Activated T-helper 2 cell treated with anti-CD3 and anti-CD28 coated beads, Interferon-gamma antibody, Interleukin-2, Interleukin-4, amounts not matched to agents 10 μg/mL and 5 μg/mL and 100 μg/mL, durations not matched to agents 14 hours and 24 hours and 36 hours (primary cell): ENCODE measurements around the gene CEP72. TPM values are rescaled to one million over a fixed set of nuclear protein-coding genes. Genes with fewer than 3 reads are reported as not detected.
"Not testable (repeated sequence)": the region's sequence is repeated elsewhere in the genome, so short reads cannot be mapped to it uniquely, and the experiment has no call there.

Source experiments
- DNase-seq: peaks from one replicate; pipeline ENCODE4 v3.0.0; 2021; ENCODE audit warnings: low spot score
- H3K27ac Mint-ChIP-seq: one replicate; pipeline ENCODE4 v1.8.0; 2021; ENCODE audit warnings: mixed read lengths
- H3K27me3 Mint-ChIP-seq: one replicate; pipeline ENCODE4 v1.8.0; 2021; ENCODE audit warnings: low read depth, mixed read lengths
- H3K36me3 Mint-ChIP-seq: one replicate; pipeline ENCODE4 v1.8.0; 2021; ENCODE audit warnings: low read depth, mixed read lengths
- H3K4me1 Mint-ChIP-seq: one replicate; pipeline ENCODE4 v1.8.0; 2021; ENCODE audit warnings: low read depth, mixed read lengths
- H3K4me3 Mint-ChIP-seq: one replicate; pipeline ENCODE4 v1.8.0; 2021; ENCODE audit warnings: low read depth, mild to moderate bottlenecking, moderate library complexity, mixed read lengths
- H3K9me3 Mint-ChIP-seq: one replicate; pipeline ENCODE4 v1.8.0; 2021; ENCODE audit warnings: mixed read lengths
- intact Hi-C: fragments of 100-400 bp; cut with micrococcal nuclease; formaldehyde crosslinking; loops from one replicate; pipeline ENCODE4 v1.15.1; 2023
- total RNA-seq: library from RNA; stranded (reverse); gene quantifications from 2 replicates; pipeline ENCODE4 v1.2.3, GENCODE V29; 2022

CEP72 gene
- total RNA-seq, 1 donor from 2014 or later = 30.2 TPM

DNA sequence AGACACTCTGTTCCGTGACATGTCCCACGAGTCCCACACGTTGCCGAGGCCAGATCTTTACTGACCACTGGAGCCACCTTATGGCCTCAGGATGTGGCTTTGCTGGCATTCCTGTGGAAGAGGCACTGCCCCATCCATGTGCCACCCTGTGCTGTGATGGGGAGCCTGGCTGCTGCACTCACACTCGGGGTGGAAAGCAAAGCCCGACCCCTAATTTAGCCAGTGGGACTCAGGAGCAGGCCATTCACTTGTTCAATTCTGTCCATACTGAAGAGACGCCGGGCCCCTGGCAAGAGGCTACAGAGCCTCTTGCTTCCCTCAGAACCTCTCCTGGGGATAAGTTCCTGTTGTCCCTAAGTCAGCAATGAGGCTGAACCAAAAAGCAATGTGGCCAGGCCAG lies 18.6 kb upstream of the CEP72 start:
- H3K27ac Mint-ChIP-seq = no peak overlapping the region
- no peak overlapping the region for H3K4me3 Mint-ChIP-seq
- peaks cover 4% of the 10 kb centered on the region for H3K4me1 Mint-ChIP-seq
- H3K36me3 Mint-ChIP-seq = no peaks in the 10 kb centered on the region
- H3K27me3 Mint-ChIP-seq = peaks cover 48% of the 10 kb centered on the region
- no peak for DNase-seq
- H3K9me3 Mint-ChIP-seq = peaks cover 5% of the 10 kb centered on the region
- intact Hi-C loops = no loop called here

GRCh38 chr5:594226-594860 lies 17.8 kb upstream of the CEP72 start:
- no peak overlapping the region for H3K27ac Mint-ChIP-seq
- H3K9me3 Mint-ChIP-seq = peaks cover 5% of the 10 kb centered on the region
- H3K4me3 Mint-ChIP-seq = no peak overlapping the region
- peaks cover 52% of the 10 kb centered on the region for H3K27me3 Mint-ChIP-seq
- H3K36me3 Mint-ChIP-seq = no peaks in the 10 kb centered on the region
- no peak for DNase-seq
- intact Hi-C loops = no loop called here
- peaks cover 4% of the 10 kb centered on the region for H3K4me1 Mint-ChIP-seq

DNA sequence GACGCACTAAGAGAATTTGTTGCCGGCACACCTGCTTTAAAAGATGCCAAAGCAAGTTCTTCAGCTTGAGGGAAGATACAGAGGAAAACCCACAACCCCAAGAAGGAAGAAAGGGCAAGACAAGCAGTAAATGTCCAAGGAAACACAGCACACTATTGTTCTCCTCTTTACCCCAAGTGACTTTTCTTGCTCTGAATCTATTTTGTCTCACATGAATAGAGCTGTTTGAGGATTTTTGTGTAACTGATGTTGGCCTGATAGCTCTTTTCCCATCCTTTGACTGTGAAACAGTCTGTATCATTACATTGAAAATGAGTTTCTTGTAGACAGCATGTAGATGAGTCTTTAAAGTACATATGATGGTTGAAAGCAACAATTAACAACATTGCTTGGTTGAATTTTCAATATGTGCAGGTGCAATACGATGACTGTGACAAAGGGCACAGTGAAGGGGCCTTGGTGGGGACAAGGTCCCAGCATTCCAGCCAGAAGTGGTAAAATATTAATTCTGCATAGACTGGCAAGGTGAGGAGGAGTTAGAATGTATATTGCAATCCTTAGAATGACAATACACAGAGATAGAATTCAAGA lies 16.8 kb upstream of the CEP72 start:
- DNase-seq = no peak
- intact Hi-C loops = no loop called here
- H3K27ac Mint-ChIP-seq = no peak overlapping the region
- H3K9me3 Mint-ChIP-seq = no peaks in the 10 kb centered on the region
- H3K4me1 Mint-ChIP-seq = peaks cover 4% of the 10 kb centered on the region
- peaks cover 55% of the 10 kb centered on the region for H3K27me3 Mint-ChIP-seq
- H3K36me3 Mint-ChIP-seq = no peaks in the 10 kb centered on the region
- H3K4me3 Mint-ChIP-seq = no peak overlapping the region

DNA sequence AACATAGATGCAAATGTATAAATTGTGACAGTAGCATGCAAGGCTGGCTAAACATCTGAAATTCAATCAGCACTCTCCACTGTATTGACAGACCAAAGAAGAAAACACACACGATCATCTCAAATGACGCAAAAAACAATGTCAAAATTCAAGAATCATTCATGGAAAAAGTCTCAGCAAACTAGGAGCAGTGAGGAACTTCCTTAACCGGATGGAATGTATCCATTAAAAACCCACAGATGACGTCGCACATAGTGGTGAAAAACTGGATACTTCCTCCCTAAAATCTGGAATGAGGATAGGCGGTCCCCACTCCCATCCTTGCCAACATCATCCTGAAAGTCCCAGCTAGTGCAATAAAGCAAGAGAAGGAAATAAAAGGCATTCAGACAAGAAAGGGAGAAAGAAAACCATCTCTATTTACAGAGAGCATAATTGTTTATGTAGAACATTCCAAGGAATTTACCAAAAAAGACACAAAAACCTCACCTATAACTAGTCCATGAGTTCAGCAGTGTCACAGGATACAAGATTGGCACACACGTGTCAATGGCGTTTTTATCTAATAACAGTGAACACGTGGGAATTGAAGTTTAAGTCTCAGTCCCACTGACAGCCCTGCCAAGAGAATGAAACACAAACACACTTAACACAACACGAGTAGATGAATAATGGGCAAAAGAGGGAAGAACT lies 14.1 kb upstream of the CEP72 start:
- H3K9me3 Mint-ChIP-seq = no peaks in the 10 kb centered on the region
- H3K27ac Mint-ChIP-seq = no peak overlapping the region
- peaks cover 4% of the 10 kb centered on the region for H3K4me1 Mint-ChIP-seq
- no peaks in the 10 kb centered on the region for H3K36me3 Mint-ChIP-seq
- no peak for DNase-seq
- H3K27me3 Mint-ChIP-seq = peaks cover 50% of the 10 kb centered on the region
- intact Hi-C loops = no loop called here
- no peak overlapping the region for H3K4me3 Mint-ChIP-seq

DNA sequence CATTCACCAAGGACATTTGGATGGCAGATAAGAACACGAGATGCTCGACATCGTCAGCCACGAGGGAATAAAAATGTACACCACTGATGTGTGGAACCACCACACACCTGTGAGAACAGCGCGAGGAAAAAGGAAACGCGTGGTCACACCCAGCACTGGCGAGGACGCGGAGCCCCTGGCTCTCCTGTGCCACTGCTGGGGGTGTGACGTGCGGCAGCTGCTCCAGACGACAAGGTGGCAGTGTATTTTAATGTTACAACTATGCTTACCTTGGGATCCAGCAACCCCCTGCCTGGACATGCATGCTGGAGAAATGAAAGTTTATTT lies 13.6 kb upstream of the CEP72 start:
- Mint-ChIP-seq H3K36me3 (no peaks in the 10 kb centered on the region), H3K27me3 (peaks cover 50% of the 10 kb centered on the region), H3K4me1 (peaks cover 4% of the 10 kb centered on the region), H3K4me3 (no peak overlapping the region), H3K9me3 (no peaks in the 10 kb centered on the region), H3K27ac (no peak overlapping the region)
- intact Hi-C loops = no loop called here
- DNase-seq = no peak

DNA sequence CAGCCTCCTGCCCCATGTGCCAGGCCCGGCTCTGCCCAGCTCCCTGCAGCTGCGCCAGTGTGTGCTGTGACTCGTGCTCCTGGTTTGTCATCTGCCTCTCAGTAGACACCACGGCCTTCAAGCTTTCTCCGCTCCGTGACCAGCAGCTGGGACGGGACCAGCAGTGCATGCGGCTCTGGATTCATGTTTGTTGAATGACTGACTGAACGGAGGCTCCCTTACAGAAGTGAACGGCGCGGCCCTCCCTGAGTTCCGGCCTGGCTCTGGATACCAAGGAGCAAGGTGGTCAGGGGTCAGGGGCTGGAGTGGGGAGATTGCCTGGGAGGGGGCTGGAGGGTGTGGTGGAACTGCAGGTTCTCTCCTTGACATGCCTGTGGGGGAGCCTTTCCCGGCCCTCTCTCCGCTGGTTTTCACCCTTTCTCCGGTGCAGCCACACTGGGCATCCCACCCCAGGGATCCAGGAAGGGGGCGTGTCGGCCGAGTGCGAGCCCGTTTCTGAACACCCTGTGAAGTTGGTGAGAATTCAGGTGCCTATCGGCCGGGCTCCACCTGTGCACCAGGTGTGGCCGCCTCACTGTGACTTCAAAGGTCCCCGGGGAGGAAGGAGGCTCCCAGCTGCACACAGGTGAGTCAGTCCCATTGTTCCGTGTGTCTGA lies 11.1 kb upstream of the CEP72 start:
- H3K9me3 Mint-ChIP-seq = no peaks in the 10 kb centered on the region
- no peak overlapping the region for H3K27ac Mint-ChIP-seq
- intact Hi-C loops = no loop called here
- DNase-seq = no peak
- H3K36me3 Mint-ChIP-seq = no peaks in the 10 kb centered on the region
- no peak overlapping the region for H3K4me3 Mint-ChIP-seq
- peaks cover 4% of the 10 kb centered on the region for H3K4me1 Mint-ChIP-seq
- H3K27me3 Mint-ChIP-seq = peaks cover 32% of the 10 kb centered on the region

DNA sequence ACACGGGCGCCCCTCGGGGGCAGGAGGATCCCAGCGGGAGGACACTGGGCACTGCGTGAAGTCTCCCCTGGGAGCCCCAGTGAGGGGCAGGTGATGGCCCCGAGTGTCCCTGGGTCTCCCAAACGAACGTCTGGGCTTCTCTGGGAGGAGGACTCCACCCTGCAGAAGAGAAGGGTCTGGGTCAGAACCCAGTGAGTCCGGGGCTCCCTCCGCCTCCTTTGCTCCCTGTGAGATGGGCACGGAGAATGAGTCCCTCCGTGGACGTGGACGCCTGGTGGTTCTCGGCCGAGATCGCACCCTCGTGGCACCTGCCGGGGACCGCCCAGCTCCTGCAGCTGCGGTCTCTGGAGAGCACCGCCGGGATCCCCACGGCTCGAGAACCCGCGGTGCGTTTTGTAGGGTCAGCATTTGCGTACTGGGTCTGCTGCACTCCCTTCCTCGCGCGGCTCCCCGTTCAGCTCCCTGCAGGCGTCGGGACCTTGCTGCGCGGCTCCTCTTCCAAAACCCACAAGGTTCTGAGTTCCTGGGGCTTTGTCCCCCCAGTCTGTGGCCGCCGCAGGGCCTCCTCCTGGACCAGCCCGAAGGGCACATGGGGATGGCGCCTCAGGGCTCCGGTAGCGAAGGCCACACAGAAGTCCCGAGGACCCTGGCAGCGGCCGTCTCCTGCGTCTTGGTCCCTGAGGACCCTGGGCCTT lies 10.2 kb upstream of the CEP72 start:
- no peak for DNase-seq
- Mint-ChIP-seq H3K27me3 (peaks cover 25% of the 10 kb centered on the region), H3K27ac (no peak overlapping the region), H3K36me3 (no peaks in the 10 kb centered on the region), H3K4me3 (no peak overlapping the region), H3K9me3 (no peaks in the 10 kb centered on the region), H3K4me1 (peaks cover 4% of the 10 kb centered on the region)
- intact Hi-C loops = no loop called here

- intact Hi-C loops = no loop called here
- Mint-ChIP-seq H3K27me3 (peaks cover 19% of the 10 kb centered on the region), H3K4me1 (peaks cover 9% of the 10 kb centered on the region), H3K27ac (no peak overlapping the region), H3K36me3 (no peaks in the 10 kb centered on the region), H3K9me3 (no peaks in the 10 kb centered on the region), H3K4me3 (no peak overlapping the region)
- DNase-seq = no peak
Measured at GRCh38 chr5:602466-603035, 9.6 kb upstream of the CEP72 start.

DNA sequence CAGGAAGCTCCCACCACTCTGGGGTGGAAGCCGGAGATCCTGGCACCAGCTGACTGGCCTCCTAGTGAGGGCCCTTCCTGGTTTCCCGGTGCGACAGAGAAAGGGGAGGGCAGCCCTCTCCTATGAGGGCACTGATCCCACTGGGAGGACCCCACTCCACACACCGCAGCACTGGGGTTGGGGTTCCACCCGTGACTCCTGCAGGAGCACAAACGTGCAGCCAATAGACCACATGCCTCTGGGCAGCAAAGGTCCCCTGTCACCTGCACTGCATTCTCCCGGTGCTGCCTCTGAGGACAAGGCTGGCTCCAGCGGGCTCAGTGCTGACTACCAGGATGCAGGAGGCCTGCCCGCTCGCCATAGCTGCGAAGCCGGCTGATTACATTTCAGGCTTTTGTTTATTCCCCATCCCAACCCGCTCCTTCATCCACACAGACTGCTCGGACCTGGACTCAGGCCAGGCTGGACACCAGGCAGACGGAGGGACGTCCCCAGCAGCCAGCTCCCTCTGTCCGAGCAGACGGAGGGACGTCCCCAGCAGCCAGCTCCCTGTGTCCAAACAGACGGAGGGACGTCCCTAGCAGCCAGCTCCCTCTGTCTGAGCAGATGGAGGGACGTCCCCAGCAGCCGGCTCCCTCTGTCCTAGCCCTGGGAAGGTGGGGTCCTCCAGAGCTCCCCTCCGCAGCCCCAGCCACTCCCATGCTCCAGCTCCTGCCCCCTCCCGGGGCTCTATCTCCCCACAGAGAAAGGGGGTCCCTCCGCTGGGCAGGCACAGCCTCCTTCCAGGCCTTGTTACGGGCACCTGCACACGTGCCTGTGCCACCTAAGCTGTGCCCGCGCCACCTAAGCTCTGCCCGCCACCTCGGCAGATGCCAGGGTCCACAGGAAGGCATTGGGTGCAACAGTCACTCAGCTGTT lies 8.8 kb upstream of the CEP72 start:
- intact Hi-C loops = no loop called here

DNA sequence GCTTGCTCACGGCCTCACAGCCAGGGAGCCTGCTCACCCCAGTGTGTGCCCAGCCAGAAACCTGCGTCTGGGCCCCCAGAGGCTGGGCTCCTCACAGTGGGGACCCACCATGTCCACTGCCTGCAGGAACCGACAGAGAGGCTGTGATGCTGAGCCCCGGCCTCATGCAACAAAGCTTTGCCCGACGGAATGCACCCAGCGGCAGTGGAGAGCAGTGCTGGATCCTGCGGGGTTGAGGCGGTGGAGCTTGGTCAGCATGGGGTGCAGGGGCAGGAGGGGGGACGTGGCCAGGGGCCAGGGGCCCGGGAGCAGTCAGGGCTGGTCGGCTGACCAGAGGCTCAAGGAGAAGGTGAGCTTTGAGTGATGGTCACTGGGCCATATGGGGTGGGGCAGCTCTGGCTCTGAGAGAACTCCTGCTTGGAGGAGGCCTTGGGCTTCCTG lies 7.7 kb upstream of the CEP72 start:
- DNase-seq = no peak
- Mint-ChIP-seq H3K4me3 (no peak overlapping the region), H3K4me1 (peaks cover 10% of the 10 kb centered on the region), H3K36me3 (no peaks in the 10 kb centered on the region), H3K27ac (no peak overlapping the region), H3K9me3 (no peaks in the 10 kb centered on the region), H3K27me3 (peaks cover 4% of the 10 kb centered on the region)
- intact Hi-C loops = no loop called here

More for the DNA sequence above, 8.8 kb upstream of the CEP72 start:
- H3K4me1 Mint-ChIP-seq = peaks cover 11% of the 10 kb centered on the region
- H3K36me3 Mint-ChIP-seq = no peaks in the 10 kb centered on the region
- DNase-seq = no peak
- H3K9me3 Mint-ChIP-seq = no peaks in the 10 kb centered on the region
- no peak overlapping the region for H3K27ac Mint-ChIP-seq
- H3K4me3 Mint-ChIP-seq = no peak overlapping the region
- H3K27me3 Mint-ChIP-seq = peaks cover 11% of the 10 kb centered on the region

DNA sequence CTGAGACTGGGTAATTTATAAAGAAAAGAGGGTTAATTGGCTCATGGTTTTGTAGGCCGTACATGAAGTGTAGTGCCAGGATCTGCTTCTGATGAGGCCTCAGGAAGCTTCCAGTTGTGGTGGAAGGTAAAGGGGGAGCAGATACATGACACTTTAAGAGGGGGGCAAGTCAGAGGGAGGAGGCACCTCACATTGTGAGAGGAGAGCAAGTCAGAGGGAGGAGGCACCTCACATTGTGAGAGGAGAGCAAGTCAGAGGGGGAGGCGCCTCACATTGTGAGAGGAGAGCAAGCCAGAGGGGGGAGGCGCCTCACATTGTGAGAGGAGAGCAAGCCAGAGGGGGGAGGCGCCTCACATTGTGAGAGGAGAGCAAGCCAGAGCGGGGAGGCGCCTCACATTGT lies 7.0 kb upstream of the CEP72 start:
- H3K36me3 Mint-ChIP-seq, H3K4me1 Mint-ChIP-seq, H3K27me3 Mint-ChIP-seq, H3K9me3 Mint-ChIP-seq, H3K27ac Mint-ChIP-seq, H3K4me3 Mint-ChIP-seq, intact Hi-C loops, DNase-seq: not testable (repeated sequence)

DNA sequence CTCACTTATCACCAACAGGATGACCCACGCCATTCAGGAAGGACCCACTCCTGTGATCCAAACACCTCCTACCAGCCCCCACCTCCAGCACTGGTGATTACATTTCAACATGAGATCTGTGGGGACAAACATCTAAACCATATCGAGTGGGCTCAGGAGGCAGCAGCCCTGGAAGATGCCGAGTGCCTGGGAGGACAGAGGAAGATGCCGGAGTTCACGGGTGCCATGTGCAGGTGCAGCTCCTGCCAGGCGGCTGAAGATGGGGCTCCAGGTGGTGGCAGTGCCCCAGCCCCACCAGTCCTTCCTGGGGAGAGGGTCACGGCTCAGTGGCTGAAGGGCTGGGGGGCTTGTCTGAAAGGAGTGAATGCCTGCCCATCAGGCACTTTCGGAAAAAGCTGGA lies 6.1 kb upstream of the CEP72 start:
- H3K4me3 Mint-ChIP-seq = no peak overlapping the region
- DNase-seq = no peak
- intact Hi-C loops = no loop called here
- peaks cover 13% of the 10 kb centered on the region for H3K4me1 Mint-ChIP-seq
- H3K27ac Mint-ChIP-seq = no peak overlapping the region
- no peaks in the 10 kb centered on the region for H3K27me3 Mint-ChIP-seq
- H3K36me3 Mint-ChIP-seq = no peaks in the 10 kb centered on the region
- no peaks in the 10 kb centered on the region for H3K9me3 Mint-ChIP-seq
